Measurements from ENCODE around the gene JMY.

DNA sequence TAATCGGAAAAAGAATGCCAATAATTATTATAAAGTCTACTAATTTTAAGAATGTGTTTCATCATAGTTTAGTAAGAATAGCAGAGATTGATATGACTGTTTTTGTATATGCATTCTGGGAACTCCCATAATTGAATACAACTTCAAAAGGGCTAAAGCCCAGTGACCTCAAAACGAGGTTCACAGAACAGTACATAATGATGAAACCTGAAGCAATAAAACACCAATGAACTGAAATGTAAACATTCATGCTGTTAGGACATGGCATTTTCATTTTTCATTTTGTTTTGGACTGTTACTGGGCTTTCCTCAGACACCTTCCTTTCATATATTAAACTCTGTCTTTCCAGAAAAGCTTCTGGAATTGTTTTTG lies 684 bp upstream of the JMY start:
- TF ChIP-seq POLR2A (IDR thresholded peaks at IDR 0.05), result no peak
- TF ChIP-seq, protein P1, sequence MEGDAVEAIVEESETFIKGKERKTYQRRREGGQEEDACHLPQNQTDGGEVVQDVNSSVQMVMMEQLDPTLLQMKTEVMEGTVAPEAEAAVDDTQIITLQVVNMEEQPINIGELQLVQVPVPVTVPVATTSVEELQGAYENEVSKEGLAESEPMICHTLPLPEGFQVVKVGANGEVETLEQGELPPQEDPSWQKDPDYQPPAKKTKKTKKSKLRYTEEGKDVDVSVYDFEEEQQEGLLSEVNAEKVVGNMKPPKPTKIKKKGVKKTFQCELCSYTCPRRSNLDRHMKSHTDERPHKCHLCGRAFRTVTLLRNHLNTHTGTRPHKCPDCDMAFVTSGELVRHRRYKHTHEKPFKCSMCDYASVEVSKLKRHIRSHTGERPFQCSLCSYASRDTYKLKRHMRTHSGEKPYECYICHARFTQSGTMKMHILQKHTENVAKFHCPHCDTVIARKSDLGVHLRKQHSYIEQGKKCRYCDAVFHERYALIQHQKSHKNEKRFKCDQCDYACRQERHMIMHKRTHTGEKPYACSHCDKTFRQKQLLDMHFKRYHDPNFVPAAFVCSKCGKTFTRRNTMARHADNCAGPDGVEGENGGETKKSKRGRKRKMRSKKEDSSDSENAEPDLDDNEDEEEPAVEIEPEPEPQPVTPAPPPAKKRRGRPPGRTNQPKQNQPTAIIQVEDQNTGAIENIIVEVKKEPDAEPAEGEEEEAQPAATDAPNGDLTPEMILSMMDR (IDR thresholded peaks at IDR 0.05), result no peak
